KMS-11 (cell line): ENCODE results near the gene BTBD3.

Experiments
- H2AFZ ChIP-seq: fragments of 200-600 bp; sonication (generic); 2 replicates; pipeline ENCODE4 v1.6.1; 2016; ENCODE audit warnings: antibody characterized with exemption, mixed run types, low read depth
- H3K27ac ChIP-seq: fragments of 200-600 bp; sonication (generic); 2 replicates; pipeline ENCODE4 v1.6.1; 2016; ENCODE audit warnings: mild to moderate bottlenecking, mixed run types
- H3K27me3 ChIP-seq: fragments of 200-600 bp; sonication (generic); 2 replicates; pipeline ENCODE4 v1.6.1; 2017; ENCODE audit warnings: mild to moderate bottlenecking, low read depth, mixed run types, moderate library complexity; ENCODE audit not compliant: insufficient read depth
- H3K36me3 ChIP-seq: fragments of 200-600 bp; sonication (generic); 2 replicates; pipeline ENCODE4 v1.6.1; 2017; ENCODE audit warnings: mild to moderate bottlenecking, mixed run types; ENCODE audit not compliant: insufficient read depth
- H3K4me1 ChIP-seq: fragments of 200-600 bp; sonication (generic); 2 replicates; pipeline ENCODE4 v1.6.1; 2016; ENCODE audit warnings: mild to moderate bottlenecking, low read depth, mixed run types; ENCODE audit not compliant: poor library complexity, severe bottlenecking
- H3K4me2 ChIP-seq: fragments of 200-600 bp; sonication (generic); 2 replicates; pipeline ENCODE4 v1.7.0; 2016; ENCODE audit warnings: mild to moderate bottlenecking, mixed run types
- H3K4me3 ChIP-seq: fragments of 200-600 bp; sonication (generic); IDR thresholded peaks from 2 replicates; pipeline ENCODE4 v1.6.1; 2017; ENCODE audit warnings: low read depth, low read length, mixed read lengths; ENCODE audit not compliant: insufficient read depth
- H3K79me2 ChIP-seq: fragments of 200-600 bp; sonication (generic); 2 replicates; pipeline ENCODE4 v1.6.1; 2016; ENCODE audit warnings: low read depth, mixed run types; ENCODE audit not compliant: insufficient read depth
- H3K9ac ChIP-seq: fragments of 200-600 bp; sonication (generic); 2 replicates; pipeline ENCODE4 v1.6.1; 2016; ENCODE audit warnings: mild to moderate bottlenecking, mixed run types
- H4K20me1 ChIP-seq: fragments of 200-600 bp; sonication (generic); 2 replicates; pipeline ENCODE4 v1.6.1; 2016; ENCODE audit warnings: mild to moderate bottlenecking, mixed run types; ENCODE audit not compliant: insufficient read depth
- CTCF ChIP-seq: fragments of 200-600 bp; sonication (generic); conservative IDR thresholded peaks from 2 replicates; pipeline ENCODE4 v1.6.1; 2017; ENCODE audit warnings: low read depth, mild to moderate bottlenecking, antibody characterized with exemption, low read length, moderate library complexity, mixed read lengths

Gene BTBD3

DNA sequence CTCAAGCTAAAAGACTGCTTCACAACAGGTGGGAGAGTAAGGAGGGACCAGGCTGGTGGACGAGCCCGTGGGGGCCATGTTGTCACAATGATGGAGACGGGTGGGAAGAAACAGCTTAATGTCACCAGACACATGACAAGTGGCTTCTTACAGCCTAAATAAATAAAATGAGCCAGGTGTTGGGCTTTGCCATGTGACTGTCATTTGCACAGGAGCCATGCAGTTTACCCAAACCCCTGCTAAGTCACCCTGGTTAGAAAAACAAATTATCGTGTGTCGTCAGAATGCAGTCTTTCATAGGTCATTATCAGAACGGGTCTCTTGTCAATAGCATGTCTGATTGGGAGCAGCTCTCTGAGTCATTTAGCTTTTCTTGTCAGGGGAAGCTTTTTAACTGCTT is 18.5 kb downstream of the BTBD3 start:
- no peak overlapping the region for H3K4me3 ChIP-seq
- no peaks in the 10 kb centered on the region for H4K20me1 ChIP-seq
- no peak overlapping the region for H3K9ac ChIP-seq
- H3K27ac ChIP-seq = no peak overlapping the region
- H3K36me3 ChIP-seq = no peaks in the 10 kb centered on the region
- H3K79me2 ChIP-seq = no peaks in the 10 kb centered on the region
- H3K27me3 ChIP-seq = no peaks in the 10 kb centered on the region
- H3K4me1 ChIP-seq = no peaks in the 10 kb centered on the region
- TF ChIP-seq CTCF = no peak
- no peak overlapping the region for H3K4me2 ChIP-seq
- no peak overlapping the region for H2AFZ ChIP-seq

DNA sequence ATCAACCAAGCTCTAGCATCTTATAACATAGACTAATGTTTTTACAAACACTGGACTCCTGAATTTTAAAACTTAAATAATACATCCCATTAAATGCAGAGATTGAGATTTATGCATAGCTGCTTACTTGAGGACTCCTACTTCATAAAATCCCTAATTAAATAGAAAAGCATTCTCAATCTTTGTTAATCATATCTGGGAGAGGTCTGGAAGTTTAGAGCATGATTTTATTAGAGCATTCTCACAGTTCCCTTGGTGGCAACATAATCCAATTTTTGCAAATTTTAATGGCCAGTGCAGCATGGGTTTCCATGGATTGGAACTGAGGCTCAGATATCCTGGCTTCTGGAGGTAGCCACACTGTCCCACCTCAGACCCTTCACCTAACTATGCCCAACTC is 19.5 kb downstream of the BTBD3 start:
- Histone ChIP-seq H3K4me1 (no peaks in the 10 kb centered on the region), H3K79me2 (no peaks in the 10 kb centered on the region), H3K27me3 (no peaks in the 10 kb centered on the region), H2AFZ (no peak overlapping the region), H3K9ac (no peak overlapping the region), H3K4me3 (no peak overlapping the region), H3K4me2 (no peak overlapping the region), H3K36me3 (no peaks in the 10 kb centered on the region), H4K20me1 (no peaks in the 10 kb centered on the region), H3K27ac (no peak overlapping the region)
- TF ChIP-seq CTCF = no peak

- no peak for TF ChIP-seq CTCF
- Histone ChIP-seq H3K36me3 (no peaks in the 10 kb centered on the region), H3K4me3 (no peak overlapping the region), H3K9ac (no peak overlapping the region), H3K4me2 (no peak overlapping the region), H3K27me3 (no peaks in the 10 kb centered on the region), H3K4me1 (no peaks in the 10 kb centered on the region), H2AFZ (no peak overlapping the region), H3K79me2 (no peaks in the 10 kb centered on the region), H4K20me1 (no peaks in the 10 kb centered on the region), H3K27ac (no peak overlapping the region)
Measured at GRCh38 chr20:11941593-11942246, 24.0 kb downstream of the BTBD3 start.

DNA sequence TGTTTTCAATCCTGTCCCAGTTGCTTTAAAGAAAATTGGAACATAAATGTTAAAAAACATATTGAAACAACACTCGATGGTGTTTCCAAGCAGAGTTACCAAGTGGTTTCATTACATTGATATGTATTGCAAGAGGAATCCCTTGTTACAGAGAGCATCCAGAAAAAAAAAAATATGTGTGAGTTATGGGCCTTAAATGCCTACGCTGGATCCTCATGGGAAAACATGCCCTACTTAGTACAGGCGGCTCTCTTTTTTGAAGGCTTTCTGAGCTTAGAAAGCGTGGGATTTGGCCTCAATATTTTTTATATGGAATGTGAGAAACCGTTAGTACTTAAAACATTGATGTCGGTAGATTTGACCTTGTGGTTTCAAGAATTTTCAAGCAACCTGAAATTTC is 26.1 kb downstream of the BTBD3 start:
- Histone ChIP-seq H2AFZ (no peak overlapping the region), H3K4me2 (no peak overlapping the region), H3K4me3 (no peak overlapping the region), H3K36me3 (no peaks in the 10 kb centered on the region), H4K20me1 (no peaks in the 10 kb centered on the region), H3K27ac (no peak overlapping the region), H3K9ac (no peak overlapping the region), H3K79me2 (no peaks in the 10 kb centered on the region), H3K27me3 (no peaks in the 10 kb centered on the region), H3K4me1 (no peaks in the 10 kb centered on the region)
- TF ChIP-seq CTCF = no peak
